EL (cell line): ENCODE results near the gene PHLDA2.

ENCODE experiments used
- DNase-seq: peaks from one replicate; pipeline ENCODE4 v3.0.0-alpha.2; 2016

PHLDA2 gene

GRCh38 chr11:2881076-2881980, 47.9 kb downstream of the PHLDA2 start:
- no peak for DNase-seq

GRCh38 chr11:2880646-2881045, 48.6 kb downstream of the PHLDA2 start:
- DNase-seq, result no peak

- no peak for DNase-seq
Measured at GRCh38 chr11:2878782-2879181, 50.4 kb downstream of the PHLDA2 start.
